Ectodermal cell (in vitro differentiated cells): ENCODE data around the gene ADARB2.

Source experiments
- H3K27ac ChIP-seq: 2 replicates; pipeline ENCODE4 v1.7.0; 2013; ENCODE audit warnings: mild to moderate bottlenecking, low read depth, low read length; ENCODE audit not compliant: insufficient read depth, poor library complexity, severe bottlenecking
- H3K27me3 ChIP-seq: 2 replicates; pipeline ENCODE4 v1.7.0; 2013; ENCODE audit warnings: mild to moderate bottlenecking, low read length; ENCODE audit not compliant: insufficient read depth, control insufficient read depth, poor library complexity, severe bottlenecking
- H3K36me3 ChIP-seq: one replicate; pipeline ENCODE4 v1.7.0; 2013; ENCODE audit warnings: low read length; ENCODE audit not compliant: control insufficient read depth, insufficient read depth
- H3K4me1 ChIP-seq: one replicate; pipeline ENCODE4 v1.7.0; 2013; ENCODE audit warnings: low read length; ENCODE audit not compliant: control insufficient read depth, insufficient read depth
- H3K4me3 ChIP-seq: 2 replicates; pipeline ENCODE4 v1.7.0; 2013; ENCODE audit warnings: low read depth, low read length, control low read depth; ENCODE audit not compliant: insufficient read depth
- H3K9me3 ChIP-seq: 2 replicates; pipeline ENCODE4 v1.7.0; 2013; ENCODE audit warnings: mild to moderate bottlenecking, low read length, moderate library complexity; ENCODE audit not compliant: control insufficient read depth
- WGBS, 2 experiments: methylation state at CpG; one replicate each; pipeline ENCODE4 v1.1.7; 2013; ENCODE audit warnings: missing lambda C conversion rate in 2 of 2; 5-methylcytosine and 5-hydroxymethylcytosine counted together

Gene ADARB2

GRCh38 chr10:1688531-1688930, 48.8 kb downstream of the ADARB2 start:
- Histone ChIP-seq H3K4me3 (no peak overlapping the region), H3K9me3 (no peaks in the 10 kb centered on the region), H3K36me3 (no peaks in the 10 kb centered on the region), H3K27me3 (no peaks in the 10 kb centered on the region), H3K27ac (no peak overlapping the region), H3K4me1 (no peaks in the 10 kb centered on the region)
- 93 to 97% methylated on average over 6 of the region's 7 CpGs for WGBS, 2 experiments

- no peaks in the 10 kb centered on the region for H3K9me3 ChIP-seq
- H3K4me3 ChIP-seq: no peak overlapping the region
- 87 to 90% methylated on average over 9 of the region's 9 CpGs for WGBS, 2 experiments
- H3K4me1 ChIP-seq: no peaks in the 10 kb centered on the region
- H3K27ac ChIP-seq: no peak overlapping the region
- no peaks in the 10 kb centered on the region for H3K36me3 ChIP-seq
- H3K27me3 ChIP-seq: no peaks in the 10 kb centered on the region
Measured at GRCh38 chr10:1687623-1688150, 49.6 kb downstream of the ADARB2 start.

- no peaks in the 10 kb centered on the region for H3K4me1 ChIP-seq
- no peaks in the 10 kb centered on the region for H3K27me3 ChIP-seq
- H3K27ac ChIP-seq: no peak overlapping the region
- H3K36me3 ChIP-seq: no peaks in the 10 kb centered on the region
- H3K9me3 ChIP-seq: no peaks in the 10 kb centered on the region
- H3K4me3 ChIP-seq: no peak overlapping the region
- WGBS, 2 experiments: 91 to 94% methylated on average over 5 of the region's 5 CpGs
Measured at GRCh38 chr10:1687190-1687589, 50.1 kb downstream of the ADARB2 start.

- Histone ChIP-seq H3K4me1 (no peaks in the 10 kb centered on the region), H3K36me3 (no peaks in the 10 kb centered on the region), H3K4me3 (no peak overlapping the region), H3K27me3 (no peaks in the 10 kb centered on the region), H3K27ac (no peak overlapping the region), H3K9me3 (no peaks in the 10 kb centered on the region)
- 87 to 92% methylated on average over 8 to 9 of the region's 9 CpGs for WGBS, 2 experiments
Measured at GRCh38 chr10:1686491-1686749, 50.9 kb downstream of the ADARB2 start.

GRCh38 chr10:1685699-1686490, 51.4 kb downstream of the ADARB2 start:
- H3K4me3 ChIP-seq: no peak overlapping the region
- no peaks in the 10 kb centered on the region for H3K36me3 ChIP-seq
- H3K27me3 ChIP-seq: no peaks in the 10 kb centered on the region
- no peak overlapping the region for H3K27ac ChIP-seq
- H3K4me1 ChIP-seq: no peaks in the 10 kb centered on the region
- no peaks in the 10 kb centered on the region for H3K9me3 ChIP-seq
- 87% methylated on average over 15 of the region's 15 CpGs for WGBS, 2 experiments

GRCh38 chr10:1684991-1685390, 52.3 kb downstream of the ADARB2 start:
- Histone ChIP-seq H3K4me3 (no peak overlapping the region), H3K36me3 (no peaks in the 10 kb centered on the region), H3K4me1 (peaks cover 8% of the 10 kb centered on the region), H3K27me3 (no peaks in the 10 kb centered on the region), H3K27ac (no peak overlapping the region), H3K9me3 (no peaks in the 10 kb centered on the region)
- WGBS, 2 experiments: 94 to 96% methylated on average over 9 of the region's 9 CpGs

GRCh38 chr10:1683649-1684048, 53.7 kb downstream of the ADARB2 start:
- WGBS, 2 experiments: 95% methylated on average over 12 of the region's 12 CpGs
- Histone ChIP-seq H3K27me3 (no peaks in the 10 kb centered on the region), H3K4me1 (peaks cover 10% of the 10 kb centered on the region)

GRCh38 chr10:1679821-1680650, 57.3 kb downstream of the ADARB2 start:
- Histone ChIP-seq H3K4me1 (peaks cover 10% of the 10 kb centered on the region), H3K9me3 (no peaks in the 10 kb centered on the region), H3K27ac (no peak overlapping the region), H3K27me3 (no peaks in the 10 kb centered on the region), H3K36me3 (no peaks in the 10 kb centered on the region), H3K4me3 (no peak overlapping the region)
- WGBS, 2 experiments: 77 to 78% methylated on average over 12 to 13 of the region's 13 CpGs

More at GRCh38 chr10:1683649-1684048, 53.7 kb downstream of the ADARB2 start:
- Histone ChIP-seq H3K27ac (no peak overlapping the region), H3K9me3 (no peaks in the 10 kb centered on the region), H3K4me3 (no peak overlapping the region), H3K36me3 (no peaks in the 10 kb centered on the region)

- peaks cover 10% of the 10 kb centered on the region for H3K4me1 ChIP-seq
- no peak overlapping the region for H3K4me3 ChIP-seq
- no peaks in the 10 kb centered on the region for H3K27me3 ChIP-seq
- whole genome bisulfite sequencing, 2 experiments: 93 to 94% methylated on average over 15 of the region's 15 CpGs
- H3K27ac ChIP-seq: no peak overlapping the region
- H3K9me3 ChIP-seq: no peaks in the 10 kb centered on the region
- H3K36me3 ChIP-seq: no peaks in the 10 kb centered on the region
Measured at GRCh38 chr10:1678084-1678483, 59.2 kb downstream of the ADARB2 start.

GRCh38 chr10:1677307-1677939, 59.9 kb downstream of the ADARB2 start:
- H3K4me1 ChIP-seq: peaks cover 10% of the 10 kb centered on the region
- no peak overlapping the region for H3K4me3 ChIP-seq
- H3K27ac ChIP-seq: no peak overlapping the region
- 67 to 68% methylated on average over 6 of the region's 6 CpGs for WGBS, 2 experiments
- no peaks in the 10 kb centered on the region for H3K27me3 ChIP-seq
- H3K36me3 ChIP-seq: no peaks in the 10 kb centered on the region
- no peaks in the 10 kb centered on the region for H3K9me3 ChIP-seq
